GM12878 (cell line): ENCODE data around the gene MAMLD1. TPM values are rescaled to one million over a fixed set of nuclear protein-coding genes. Genes with fewer than 3 reads are reported as not detected.
A peak's percentile ranks its signal among the peaks of the same experiment; 100 is the strongest.

Experiments
- ATAC-seq: fragments of 200-7000 bp; cut with Tn5 transposase; 3 replicates; pipeline ENCODE4 v1.9.1; 2020; ENCODE audit warnings: mild to moderate bottlenecking, moderate library complexity
- BruUV-seq: library from RNA; stranded (reverse); fragments of 400-500 nt; replicated peaks from 2 replicates; lab custom pipeline; 2021; lab: Mats Ljungman, UMichigan
- CTCF ChIA-PET: fragments of 300-600 bp; sonication (Branson Sonifier 250); formaldehyde crosslinking; extraction: SDS; loops from one replicate; lab custom pipeline; 2021; ENCODE audit warnings: inconsistent platforms; lab: Yijun Ruan, JAX
- POLR2A ChIA-PET: fragments of 350-600 bp; formaldehyde crosslinking; extraction: SDS; loops from one replicate; lab custom pipeline; 2021; ENCODE audit warnings: inconsistent platforms; lab: Charles Lee
- RAD21 ChIA-PET: fragments of 300-600 bp; sonication (Branson Sonifier 250); formaldehyde crosslinking; loops from one replicate; lab custom pipeline; 2023; ENCODE audit warnings: antibody characterized with exemption; ENCODE audit not compliant: unreplicated experiment; lab: Charles Lee
- SMC1A ChIA-PET: fragments of 300-600 bp; sonication (Branson Sonifier 250); formaldehyde crosslinking; loops from one replicate; lab custom pipeline; 2023; ENCODE audit not compliant: unreplicated experiment, uncharacterized antibody; lab: Charles Lee
- DNase-seq: peaks from one replicate; pipeline ENCODE4 v3.0.0-alpha.2; 2011; ENCODE audit warnings: low read depth, low spot score
- FAIRE-seq: peaks from 3 replicates; lab custom pipeline; 2011; peaks lifted over from hg19 to GRCh38; lab: Jason Lieb, UNC
- H2AFZ ChIP-seq: 2 replicates; pipeline ENCODE4 v1.6.0; 2011; ENCODE audit warnings: low read depth, low read length, control low read depth; ENCODE audit not compliant: control insufficient read depth
- H3K27ac ChIP-seq: 2 replicates; pipeline ENCODE4 v1.5.1; 2011; ENCODE audit warnings: control low read depth; ENCODE audit not compliant: control insufficient read depth, insufficient read depth
- H3K27me3 ChIP-seq, 2 experiments: replicated peaks in 1 of 2; 2 replicates each; pipeline versions ENCODE4 v1.6.0 to v1.6.1; 2011; ENCODE audit warnings: low read length in 1 of 2; ENCODE audit not compliant: control insufficient read depth in 2 of 2, insufficient read depth in 2 of 2
- H3K36me3 ChIP-seq, 2 experiments: 2 replicates each; pipeline ENCODE4 v1.5.1; 2011; ENCODE audit warnings: low read length in 1 of 2; ENCODE audit not compliant: control insufficient read depth in 2 of 2, insufficient read depth in 2 of 2
- H3K4me1 ChIP-seq: 2 replicates; pipeline ENCODE4 v1.6.1; 2011; ENCODE audit warnings: mild to moderate bottlenecking, low read length, moderate library complexity, mixed read lengths; ENCODE audit not compliant: control insufficient read depth, insufficient read depth
- H3K4me2 ChIP-seq: 2 replicates; pipeline ENCODE4 v1.6.0; 2011; ENCODE audit warnings: control low read depth; ENCODE audit not compliant: control insufficient read depth, insufficient read depth
- H3K4me3 ChIP-seq: fragments of 200-600 bp; sonication (generic); 2 replicates; pipeline ENCODE4 v1.5.1; 2016
- H3K79me2 ChIP-seq: 2 replicates; pipeline ENCODE4 v1.6.0; 2011; ENCODE audit warnings: low read length; ENCODE audit not compliant: control insufficient read depth, insufficient read depth
- H3K9ac ChIP-seq: 2 replicates; pipeline ENCODE4 v1.8.0; 2011; ENCODE audit warnings: low read length, control low read depth, mixed read lengths; ENCODE audit not compliant: control insufficient read depth, insufficient read depth
- H3K9me3 ChIP-seq: replicated peaks from 3 replicates; pipeline ENCODE4 v1.5.1; 2011; ENCODE audit warnings: mild to moderate bottlenecking, low read length; ENCODE audit not compliant: control insufficient read depth, insufficient read depth
- H4K20me1 ChIP-seq: 2 replicates; pipeline ENCODE4 v1.6.0; 2011; ENCODE audit not compliant: control insufficient read depth, insufficient read depth
- DPF2 ChIP-seq: fragments of 450-650 bp; IDR thresholded peaks from 2 replicates; pipeline ENCODE4 v1.6.1; 2017; ENCODE audit warnings: mild to moderate bottlenecking
- NRF1 ChIP-seq: conservative IDR thresholded peaks from 2 replicates; pipeline ENCODE4 v1.6.1; 2011; ENCODE audit warnings: mild to moderate bottlenecking, low read depth, low read length, improper control_type of control experiment
- POU2F2 ChIP-seq: IDR thresholded peaks from 3 replicates; pipeline ENCODE4 v1.6.1; 2011; ENCODE audit warnings: low read depth, mild to moderate bottlenecking, low read length, borderline replicate concordance
- RAD51 ChIP-seq: fragments of 450-650 bp; IDR thresholded peaks from 2 replicates; pipeline ENCODE4 v1.6.1; 2016; ENCODE audit warnings: moderate library complexity, mild to moderate bottlenecking, inconsistent platforms
- RFX5 ChIP-seq: IDR thresholded peaks from 2 replicates; pipeline ENCODE4 v1.6.1; 2011; ENCODE audit warnings: low read depth, low read length, improper control_type of control experiment
- STAT3 ChIP-seq: IDR thresholded peaks from 2 replicates; pipeline ENCODE4 v1.6.1; 2011; ENCODE audit warnings: low read depth, low read length, improper control_type of control experiment
- ZBED1 ChIP-seq: IDR thresholded peaks from 2 replicates; pipeline ENCODE4 v1.6.1; 2016; ENCODE audit warnings: borderline replicate concordance
- ZSCAN29 ChIP-seq: fragments of 450-650 bp; IDR thresholded peaks from 2 replicates; pipeline ENCODE4 v1.6.1; 2017; ENCODE audit warnings: mild to moderate bottlenecking, moderate library complexity
- WGBS: methylation state at CpG from one replicate; pipeline ENCODE4 v1.1.6; 2016; ENCODE audit warnings: low lambda C conversion rate; ENCODE audit not compliant: insufficient replicate concordance, insufficient coverage; ENCODE audit errors: missing lambda C conversion rate; 5-methylcytosine and 5-hydroxymethylcytosine counted together
- in situ Hi-C: fragments of 300-500 bp; cut with MboI; formaldehyde crosslinking; loops from 9 replicates; pipeline ENCODE4 v1.14.3; 2018; ENCODE audit warnings: mixed read lengths
- intact Hi-C: fragments of 100-400 bp; cut with micrococcal nuclease; formaldehyde crosslinking; loops from one replicate; pipeline ENCODE4 v1.14.2; 2022; ENCODE audit not compliant: unreplicated experiment
- polyA plus RNA-seq, 11 experiments: library from polyadenylated mRNA; depleted of rRNA in 4 of 11; unstranded in 6 of 11; stranded (reverse) in 5 of 11; fragments of >200 nt; fragmentation: Nextera tagmentation in 4 of 11; fragmentation: Illumina TruSeq in 1 of 11; extraction: Ambion mirVana in 4 of 11; extraction: Trizol in 1 of 11; gene quantifications; 1 replicate in 1 of 11; 2 replicates in 10 of 11; pipeline versions ENCODE4 v1.2.1 to v1.2.3, GENCODE V29; 2011 to 2016; ENCODE audit warnings: inconsistent platforms in 2 of 11, missing spikeins in 2 of 11, low read depth in 1 of 11
- total RNA-seq, 4 experiments: library from RNA; depleted of rRNA in 3 of 4; stranded (reverse); fragments of >200 nt in 3 of 4; fragmentation: Illumina TruSeq in 1 of 4; extraction: Trizol in 1 of 4; gene quantifications; 2 replicates each; pipeline versions ENCODE4 v1.2.1 to v1.2.3, GENCODE V29; 2013 to 2021
- TF ChIP-seq, protein P1 (sequence below): IDR thresholded peaks from 2 replicates; pipeline ENCODE4 v1.6.1; 2011; ENCODE audit warnings: low read depth, low read length, improper control_type of control experiment, borderline replicate concordance
- TF ChIP-seq, protein P2 (sequence below): IDR thresholded peaks from 2 replicates; pipeline ENCODE4 v1.6.1; 2011; ENCODE audit warnings: low read depth, mild to moderate bottlenecking, low read length, moderate library complexity, borderline replicate concordance; ENCODE audit errors: extremely low read depth
- TF ChIP-seq, protein P3 (sequence below): IDR thresholded peaks from 2 replicates; pipeline ENCODE4 v1.6.1; 2012; ENCODE audit warnings: low read depth, low read length, improper control_type of control experiment

MAMLD1 gene
- total and polyA plus RNA-seq, 10 of the 15 experiments (the other 5 are each of a cell fraction or from before 2014, with no cell fraction given): 0.03 to 0.05 TPM; not detected in 8

DNA sequence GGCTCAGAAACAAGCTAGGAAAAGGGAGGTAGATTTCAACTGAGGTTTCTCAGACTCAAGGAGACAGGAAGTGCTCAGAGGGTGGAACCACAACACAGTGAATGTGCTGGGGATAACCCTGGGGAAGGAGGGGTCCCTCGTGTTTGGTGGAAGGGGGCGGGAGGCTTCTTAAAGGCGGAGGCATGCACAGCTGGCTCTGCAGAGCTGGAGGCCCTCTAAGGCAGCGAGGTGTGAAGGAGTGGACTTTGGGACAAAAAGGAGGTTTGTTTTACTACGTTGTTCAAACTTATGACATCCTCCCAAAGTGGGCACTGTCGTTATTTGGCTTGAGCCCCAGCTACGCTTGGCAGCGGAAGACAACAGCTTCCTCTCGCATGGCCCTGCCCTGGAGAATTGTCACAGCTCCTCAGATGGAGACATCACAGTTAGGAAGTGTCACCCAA lies 183.6 kb downstream of the MAMLD1 start:
- H3K79me2 ChIP-seq: no peaks in the 10 kb centered on the region
- H4K20me1 ChIP-seq: no peaks in the 10 kb centered on the region
- H2AFZ ChIP-seq: no peak overlapping the region
- H3K4me3 ChIP-seq: no peak overlapping the region
- 46% methylated on average over 9 of the region's 9 CpGs for WGBS
- FAIRE-seq: no peak
- no peak for TF ChIP-seq NRF1
- intact Hi-C loops (loop anchor here (10.0 kb wide), 1 partner anchor 168 kb away; no protein-coding TSS in a partner anchor), in situ Hi-C loops (no loop called here)
- H3K9ac ChIP-seq: no peak overlapping the region
- no peak for DNase-seq
- no peaks in the 10 kb centered on the region for H3K36me3 ChIP-seq
- ATAC-seq: no peak
- no peaks in the 10 kb centered on the region for H3K9me3 ChIP-seq
- BruUV-seq: no TSS peak
- peaks cover 7% of the 10 kb centered on the region; the same call in 1 of the 2 replicates for H3K4me1 ChIP-seq
- SMC1A ChIA-PET: interaction anchor here (1.0 kb wide), 1 partner anchor 23 kb away, joined by 5 read pairs; no protein-coding TSS in a partner anchor
- H3K4me2 ChIP-seq: no peak overlapping the region
- RAD21 ChIA-PET: interaction anchor here (1.3 kb wide), 1 partner anchor 21 kb away, joined by 5 read pairs; the partner anchor contains the start of gene MTM1
- no peak overlapping the region for H3K27ac ChIP-seq
- CTCF ChIA-PET: interaction anchor here (0.6 to 1.7 kb wide), 4 partner anchors 40 to 153 kb away, joined by 3 to 6 read pairs (median 4); no protein-coding TSS in a partner anchor
- no peaks in the 10 kb centered on the region; a peak in 2 of 4 replicates for H3K27me3 ChIP-seq
- POLR2A ChIA-PET: no interaction called here

DNA sequence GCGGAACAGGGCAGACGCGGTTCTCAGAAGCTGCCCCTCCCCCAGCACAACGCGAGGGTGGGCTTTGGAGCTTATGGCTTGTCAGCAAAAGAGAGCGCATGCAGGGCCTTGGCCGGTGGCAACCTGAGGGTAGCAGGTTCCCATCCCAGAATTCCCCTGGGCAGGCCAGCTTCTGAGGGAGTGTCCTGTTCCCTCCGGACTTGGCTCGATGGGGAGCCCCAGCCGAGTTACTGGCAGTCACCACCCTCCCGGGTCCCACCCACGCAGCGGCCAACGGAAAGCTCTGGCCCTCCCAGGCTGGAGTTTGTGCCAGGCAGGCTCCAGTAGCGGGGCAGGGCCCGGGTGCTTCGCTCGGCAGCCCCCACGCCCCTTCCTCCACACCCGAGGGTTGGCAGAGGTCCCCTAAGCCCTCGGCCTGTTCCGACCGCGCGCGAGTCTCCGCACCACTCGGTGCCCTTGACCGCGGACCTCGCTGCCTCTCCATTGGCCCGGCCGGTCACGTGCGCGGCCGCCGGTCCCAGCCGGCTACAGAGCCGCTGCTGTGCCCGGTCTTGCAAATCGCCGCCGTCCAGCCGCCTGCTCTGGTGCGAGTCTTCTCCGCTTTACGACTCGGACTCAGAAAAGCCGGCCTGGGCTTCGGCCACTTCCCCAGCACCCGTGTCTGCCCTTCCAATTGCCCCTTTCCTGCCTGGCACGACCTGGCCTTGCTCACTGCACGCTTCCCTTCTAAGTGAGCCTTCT lies 184.4 kb downstream of the MAMLD1 start:
- SMC1A ChIA-PET: interaction anchor here (1.0 kb wide), 2 partner anchors 23 to 24 kb away, joined by 3 to 5 read pairs; no protein-coding TSS in a partner anchor
- H3K9ac ChIP-seq: no peak overlapping the region; the same call in 1 of the 2 replicates
- intact Hi-C loops: loop anchor here (10.0 kb wide), 1 partner anchor 167 kb away; no protein-coding TSS in a partner anchor
- TF ChIP-seq, protein P1, sequence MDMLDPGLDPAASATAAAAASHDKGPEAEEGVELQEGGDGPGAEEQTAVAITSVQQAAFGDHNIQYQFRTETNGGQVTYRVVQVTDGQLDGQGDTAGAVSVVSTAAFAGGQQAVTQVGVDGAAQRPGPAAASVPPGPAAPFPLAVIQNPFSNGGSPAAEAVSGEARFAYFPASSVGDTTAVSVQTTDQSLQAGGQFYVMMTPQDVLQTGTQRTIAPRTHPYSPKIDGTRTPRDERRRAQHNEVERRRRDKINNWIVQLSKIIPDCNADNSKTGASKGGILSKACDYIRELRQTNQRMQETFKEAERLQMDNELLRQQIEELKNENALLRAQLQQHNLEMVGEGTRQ: peak; percentile 44
- no peak for TF ChIP-seq POU2F2
- TF ChIP-seq RAD51: 0 out of 2 replicates have a peak, but pooled peaks have one; percentile 13
- TF ChIP-seq, protein P2, sequence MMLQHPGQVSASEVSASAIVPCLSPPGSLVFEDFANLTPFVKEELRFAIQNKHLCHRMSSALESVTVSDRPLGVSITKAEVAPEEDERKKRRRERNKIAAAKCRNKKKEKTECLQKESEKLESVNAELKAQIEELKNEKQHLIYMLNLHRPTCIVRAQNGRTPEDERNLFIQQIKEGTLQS: no peak
- TF ChIP-seq, protein P3, sequence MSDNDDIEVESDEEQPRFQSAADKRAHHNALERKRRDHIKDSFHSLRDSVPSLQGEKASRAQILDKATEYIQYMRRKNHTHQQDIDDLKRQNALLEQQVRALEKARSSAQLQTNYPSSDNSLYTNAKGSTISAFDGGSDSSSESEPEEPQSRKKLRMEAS: peak; percentile 27; the same call in 1 of the 2 replicates
- no peak for TF ChIP-seq DPF2
- TF ChIP-seq ZSCAN29: no peak
- TF ChIP-seq ZBED1: no peak
- TF ChIP-seq RFX5: no peak
- no peak for TF ChIP-seq STAT3

More for the DNA sequence above, 184.4 kb downstream of the MAMLD1 start:
- in situ Hi-C loops: no loop called here
- BruUV-seq: no TSS peak
- RAD21 ChIA-PET: interaction anchor here (1.3 kb wide), 1 partner anchor 21 kb away, joined by 5 read pairs; the partner anchor contains the start of gene MTM1
- POLR2A ChIA-PET: no interaction called here
- Histone ChIP-seq H4K20me1 (no peaks in the 10 kb centered on the region), H3K36me3 (no peaks in the 10 kb centered on the region), H3K27me3 (no peaks in the 10 kb centered on the region; a peak in 2 of 4 replicates), H3K4me2 (peak overlapping the region; percentile 69; the same call in 1 of the 2 replicates), H3K4me3 (no peak overlapping the region; the same call in 1 of the 2 replicates), H3K27ac (no peak overlapping the region), H2AFZ (peak overlapping the region; percentile 56), H3K4me1 (peaks cover 7% of the 10 kb centered on the region; the same call in 1 of the 2 replicates), H3K9me3 (no peaks in the 10 kb centered on the region), H3K79me2 (no peaks in the 10 kb centered on the region)
- WGBS: 29% methylated on average over 40 of the region's 54 CpGs
- DNase-seq (no peak), FAIRE-seq (no peak), ATAC-seq (peak; percentile 66)
- CTCF ChIA-PET: interaction anchor here (0.6 to 1.7 kb wide), 3 partner anchors 39 to 100 kb away, joined by 3 to 6 read pairs (median 5); no protein-coding TSS in a partner anchor
